GM18508 (cell line): ENCODE results near the gene PIM3.

Experiments
- ATAC-seq: cut with Tn5 transposase; IDR thresholded peaks from one replicate; pipeline ENCODE4 v1.9.1; 2021; ENCODE audit warnings: moderate number of reproducible peaks; ENCODE audit not compliant: insufficient read depth, unreplicated experiment

Gene PIM3

GRCh38 chr22:49927483-49928184 is 32.9 kb upstream of the PIM3 start:
- ATAC-seq, result no peak

- no peak for ATAC-seq
Observed at GRCh38 chr22:49928185-49928495, 32.4 kb upstream of the PIM3 start.

- ATAC-seq, result no peak
Observed at GRCh38 chr22:49928555-49929210, 31.9 kb upstream of the PIM3 start.

- no peak for ATAC-seq
Observed at GRCh38 chr22:49929211-49929979, 31.2 kb upstream of the PIM3 start.

- ATAC-seq, result no peak
Observed at GRCh38 chr22:49929994-49930575, 30.5 kb upstream of the PIM3 start.

- ATAC-seq, result no peak
Observed at GRCh38 chr22:49930596-49931412, 29.8 kb upstream of the PIM3 start.

GRCh38 chr22:49933236-49934159 is 27.1 kb upstream of the PIM3 start:
- ATAC-seq, result no peak

- ATAC-seq, result no peak
Observed at GRCh38 chr22:49934160-49934890, 26.2 kb upstream of the PIM3 start.

- no peak for ATAC-seq
Observed at GRCh38 chr22:49934891-49935557, 25.5 kb upstream of the PIM3 start.

GRCh38 chr22:49935561-49935960 is 25.0 kb upstream of the PIM3 start:
- no peak for ATAC-seq

- ATAC-seq, result no peak
Observed at GRCh38 chr22:49936018-49936972, 24.3 kb upstream of the PIM3 start.

- ATAC-seq, result no peak
Observed at GRCh38 chr22:49936973-49937757, 23.4 kb upstream of the PIM3 start.

- ATAC-seq, result no peak
Observed at GRCh38 chr22:49937758-49938564, 22.6 kb upstream of the PIM3 start.

- ATAC-seq, result no peak
Observed at GRCh38 chr22:49938565-49939136, 21.9 kb upstream of the PIM3 start.
